Suprapubic skin (tissue), 4 donors: ENCODE measurements around the gene METTL1. TPM values are rescaled to one million over a fixed set of nuclear protein-coding genes. Genes with fewer than 3 reads are reported as not detected.
"Not testable (repeated sequence)": the region's sequence is repeated elsewhere in the genome, so short reads cannot be mapped to it uniquely, and the experiment has no call there.

Experiments used
- DNase-seq, 2 donors: peaks; one replicate each; pipeline ENCODE4 v3.0.0-alpha.2; 2019; ENCODE audit warnings: low spot score in 2 of 2
- H3K27ac ChIP-seq: fragments of 200-600 bp; sonication (generic); one replicate; pipeline ENCODE4 v1.5.1; 2019
- H3K27me3 ChIP-seq: fragments of 200-600 bp; sonication (generic); one replicate; pipeline ENCODE4 v1.5.1; 2019
- H3K36me3 ChIP-seq: fragments of 200-600 bp; sonication (generic); one replicate; pipeline ENCODE4 v1.5.1; 2019
- H3K4me1 ChIP-seq: fragments of 200-600 bp; sonication (generic); one replicate; pipeline ENCODE4 v1.5.1; 2019
- H3K4me3 ChIP-seq: fragments of 200-600 bp; sonication (generic); one replicate; pipeline ENCODE4 v1.5.1; 2019; ENCODE audit warnings: mild to moderate bottlenecking
- H3K9me3 ChIP-seq: fragments of 200-600 bp; sonication (generic); one replicate; pipeline ENCODE4 v1.5.1; 2019
- EP300 ChIP-seq: sonication (generic); formaldehyde crosslinking; IDR thresholded peaks from one replicate; pipeline ENCODE4 v1.6.1; 2017; ENCODE audit warnings: antibody characterized with exemption
- POLR2A ChIP-seq, 2 donors: fragments of 450-650 bp; IDR thresholded peaks; one replicate each; pipeline ENCODE4 v1.6.1; 2017; ENCODE audit warnings: antibody characterized with exemption in 2 of 2, mild to moderate bottlenecking in 2 of 2, moderate library complexity in 2 of 2
- POLR2AphosphoS5 ChIP-seq, 3 donors: sonication (generic); formaldehyde crosslinking; IDR thresholded peaks; one replicate each; pipeline ENCODE4 v1.6.1; 2017; ENCODE audit warnings: antibody characterized with exemption in 3 of 3
- WGBS: methylation state at CpG from one replicate; pipeline ENCODE4 v1.1.5; 2018; 5-methylcytosine and 5-hydroxymethylcytosine counted together
- total RNA-seq, 4 donors: library from RNA; depleted of rRNA; stranded (reverse); fragments of >200 nt; gene quantifications; one replicate each; pipeline ENCODE4 v1.1.0, GENCODE V29; 2016
- TF ChIP-seq, protein P1 (sequence below), 2 donors: fragments of 200-600 bp in 1 of 2; fragments of 450-650 bp in 1 of 2; sonication (generic) in 1 of 2; IDR thresholded peaks; one replicate each; pipeline ENCODE4 v1.5.1; 2016 to 2019; ENCODE audit warnings: antibody characterized with exemption in 2 of 2, mild to moderate bottlenecking in 1 of 2, moderate library complexity in 1 of 2

Gene METTL1
- total RNA-seq, 4 donors from 2014 or later = 9.1 to 24.1 (median 16.4) TPM

DNA sequence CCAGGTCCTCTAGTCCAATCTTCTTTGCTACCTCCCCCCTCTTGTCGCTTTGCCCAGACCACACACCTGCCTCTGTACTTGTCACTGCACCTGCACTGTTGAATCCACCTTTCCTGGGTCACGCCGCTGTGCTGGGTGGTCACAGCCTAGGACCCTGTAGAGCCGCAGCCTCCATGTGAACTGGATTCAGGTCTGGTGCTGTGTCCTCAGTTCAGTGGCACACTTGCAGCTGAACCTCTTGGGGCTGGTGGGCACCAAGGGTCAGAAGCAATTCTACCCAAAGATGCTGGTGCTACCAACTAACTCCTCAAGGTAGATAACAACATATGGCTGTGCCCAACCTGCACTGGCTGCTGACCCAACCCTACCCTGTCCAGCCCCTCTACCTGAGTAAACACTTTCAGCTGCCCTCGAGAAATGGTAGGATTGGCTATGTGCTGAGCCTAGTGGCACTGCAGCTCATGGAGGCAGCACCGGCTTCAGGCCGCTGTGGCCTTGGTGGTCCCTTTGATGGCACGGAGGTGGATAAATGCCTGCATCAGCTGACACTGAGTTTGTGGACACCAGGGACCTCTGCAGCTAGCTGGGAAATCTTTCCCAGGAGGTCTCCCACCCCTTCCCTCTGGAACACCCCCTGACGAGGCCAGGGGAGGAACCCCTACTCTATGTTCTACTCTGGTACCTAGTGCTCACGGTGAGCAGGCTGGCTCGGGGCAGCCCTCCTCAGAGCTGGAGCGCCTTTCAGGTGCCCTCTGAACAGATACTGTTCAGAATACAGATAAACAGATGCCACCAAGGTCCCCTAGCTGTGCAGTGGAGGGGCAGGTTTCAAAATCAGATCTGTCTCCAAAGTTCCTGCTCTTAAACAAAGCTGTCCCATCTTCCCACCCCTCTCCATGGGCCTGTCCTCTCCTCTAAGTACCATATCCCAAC is 47.6 kb downstream of the METTL1 start:
- H3K27ac ChIP-seq = no peak overlapping the region
- WGBS = 78% methylated on average over 8 of the region's 12 CpGs
- DNase-seq = no peak
- no peak overlapping the region for H3K4me3 ChIP-seq
- H3K36me3 ChIP-seq = peaks cover 29% of the 10 kb centered on the region
- TF ChIP-seq, protein P1, sequence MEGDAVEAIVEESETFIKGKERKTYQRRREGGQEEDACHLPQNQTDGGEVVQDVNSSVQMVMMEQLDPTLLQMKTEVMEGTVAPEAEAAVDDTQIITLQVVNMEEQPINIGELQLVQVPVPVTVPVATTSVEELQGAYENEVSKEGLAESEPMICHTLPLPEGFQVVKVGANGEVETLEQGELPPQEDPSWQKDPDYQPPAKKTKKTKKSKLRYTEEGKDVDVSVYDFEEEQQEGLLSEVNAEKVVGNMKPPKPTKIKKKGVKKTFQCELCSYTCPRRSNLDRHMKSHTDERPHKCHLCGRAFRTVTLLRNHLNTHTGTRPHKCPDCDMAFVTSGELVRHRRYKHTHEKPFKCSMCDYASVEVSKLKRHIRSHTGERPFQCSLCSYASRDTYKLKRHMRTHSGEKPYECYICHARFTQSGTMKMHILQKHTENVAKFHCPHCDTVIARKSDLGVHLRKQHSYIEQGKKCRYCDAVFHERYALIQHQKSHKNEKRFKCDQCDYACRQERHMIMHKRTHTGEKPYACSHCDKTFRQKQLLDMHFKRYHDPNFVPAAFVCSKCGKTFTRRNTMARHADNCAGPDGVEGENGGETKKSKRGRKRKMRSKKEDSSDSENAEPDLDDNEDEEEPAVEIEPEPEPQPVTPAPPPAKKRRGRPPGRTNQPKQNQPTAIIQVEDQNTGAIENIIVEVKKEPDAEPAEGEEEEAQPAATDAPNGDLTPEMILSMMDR (IDR thresholded peaks at IDR 0.05) = no peak
- TF ChIP-seq EP300 (no peak), POLR2A (IDR thresholded peaks at IDR 0.05) (no peak), POLR2AphosphoS5 (IDR thresholded peaks at IDR 0.05) (no peak)
- H3K27me3 ChIP-seq = no peaks in the 10 kb centered on the region
- no peaks in the 10 kb centered on the region for H3K9me3 ChIP-seq
- H3K4me1 ChIP-seq = peaks cover 27% of the 10 kb centered on the region

DNA sequence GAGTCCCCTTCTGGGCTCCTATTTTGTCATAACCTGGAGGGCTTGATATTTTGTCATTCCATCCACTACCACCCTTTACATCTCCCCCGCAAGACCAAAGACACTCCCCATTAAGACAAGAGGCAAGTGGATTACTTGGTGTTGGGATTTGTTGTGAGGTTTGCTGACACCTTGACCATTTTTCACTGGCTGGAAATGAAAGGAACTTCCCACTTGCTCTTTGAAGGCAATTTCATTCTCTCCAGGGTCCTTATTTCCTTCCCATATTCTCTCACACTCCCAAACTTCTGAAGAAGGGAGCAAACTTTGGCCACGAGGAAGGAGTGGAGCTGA is 48.3 kb downstream of the METTL1 start:
- no peaks in the 10 kb centered on the region for H3K27me3 ChIP-seq
- no peaks in the 10 kb centered on the region for H3K9me3 ChIP-seq
- DNase-seq = no peak
- 66% methylated on average over 2 of the region's 2 CpGs for WGBS
- peaks cover 35% of the 10 kb centered on the region for H3K36me3 ChIP-seq
- no peak overlapping the region for H3K27ac ChIP-seq
- TF ChIP-seq POLR2AphosphoS5 (IDR thresholded peaks at IDR 0.05) (no peak), POLR2A (IDR thresholded peaks at IDR 0.05) (no peak), EP300 (no peak)
- TF ChIP-seq, protein P1 (IDR thresholded peaks at IDR 0.05) = no peak
- H3K4me3 ChIP-seq = no peak overlapping the region
- H3K4me1 ChIP-seq = peaks cover 27% of the 10 kb centered on the region

DNA sequence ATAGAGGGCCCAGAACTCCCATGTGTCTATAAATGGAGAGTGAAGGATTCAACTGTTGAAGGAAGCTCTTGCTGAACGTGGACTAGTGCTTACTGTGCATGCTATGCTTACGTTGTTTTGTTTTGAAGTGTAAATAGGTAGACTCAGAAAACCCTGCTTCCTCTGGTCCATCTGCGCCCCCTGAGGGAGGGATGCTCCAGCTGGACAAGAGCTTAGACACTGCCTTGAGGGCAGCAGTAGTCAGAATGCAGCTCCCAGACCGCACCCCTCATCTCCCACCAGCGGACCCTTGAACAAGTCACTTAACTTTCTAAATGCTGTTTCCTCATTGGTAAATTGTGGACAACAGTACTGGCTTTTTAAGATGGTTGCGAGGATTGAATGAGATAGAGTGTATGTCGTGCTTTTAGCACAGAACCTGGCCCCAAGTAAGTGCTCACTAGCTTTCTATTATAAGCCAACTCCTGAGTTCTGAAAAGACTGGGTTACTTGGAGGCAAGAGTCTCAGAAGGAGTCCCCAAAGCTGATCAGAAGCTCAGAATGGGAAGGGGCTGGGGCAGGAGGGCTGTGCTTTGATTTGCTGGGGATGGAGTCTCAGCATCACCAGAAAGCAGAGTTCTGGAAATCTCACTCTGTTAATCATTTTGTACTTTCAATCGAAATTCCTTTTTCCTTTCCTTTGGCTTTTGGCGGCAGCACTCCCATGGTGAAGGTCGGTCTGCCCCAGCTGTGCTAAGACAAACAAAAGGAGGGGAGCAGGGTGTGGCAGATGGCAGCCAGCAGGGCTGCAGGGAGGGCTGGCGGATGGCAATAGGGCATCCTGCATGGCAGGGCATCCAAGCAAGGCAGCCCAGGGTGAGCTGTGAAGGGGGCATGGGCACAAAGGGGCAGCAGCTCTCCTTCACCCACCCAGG is 48.9 kb downstream of the METTL1 start:
- Histone ChIP-seq H3K9me3 (no peaks in the 10 kb centered on the region), H3K36me3 (peaks cover 41% of the 10 kb centered on the region), H3K27ac (no peak overlapping the region), H3K27me3 (no peaks in the 10 kb centered on the region), H3K4me1 (peaks cover 25% of the 10 kb centered on the region), H3K4me3 (no peak overlapping the region)
- DNase-seq = no peak
- WGBS = 56% methylated on average over 11 of the region's 11 CpGs
- TF ChIP-seq POLR2AphosphoS5 (IDR thresholded peaks at IDR 0.05) (no peak), EP300 (no peak), POLR2A (IDR thresholded peaks at IDR 0.05) (no peak)
- TF ChIP-seq, protein P1 (IDR thresholded peaks at IDR 0.05) = no peak

GRCh38 chr12:57721846-57722608 is 49.9 kb downstream of the METTL1 start:
- H3K4me3 ChIP-seq, H3K9me3 ChIP-seq, DNase-seq, H3K27ac ChIP-seq, H3K27me3 ChIP-seq: not testable (repeated sequence)
- H3K4me1 ChIP-seq = peaks cover 16% of the 10 kb centered on the region
- WGBS = 90% methylated on average over 15 of the region's 16 CpGs
- H3K36me3 ChIP-seq = peaks cover 51% of the 10 kb centered on the region
